GM18868 (cell line): ENCODE data around the gene PPP1R27.

Experiments used
- ATAC-seq: cut with Tn5 transposase; IDR thresholded peaks from one replicate; pipeline ENCODE4 v1.9.1; 2021; ENCODE audit warnings: mild to moderate bottlenecking, moderate library complexity; ENCODE audit not compliant: unreplicated experiment

PPP1R27 gene

GRCh38 chr17:81822996-81823819 is 11.6 kb downstream of the PPP1R27 start:
- no peak for ATAC-seq

DNA sequence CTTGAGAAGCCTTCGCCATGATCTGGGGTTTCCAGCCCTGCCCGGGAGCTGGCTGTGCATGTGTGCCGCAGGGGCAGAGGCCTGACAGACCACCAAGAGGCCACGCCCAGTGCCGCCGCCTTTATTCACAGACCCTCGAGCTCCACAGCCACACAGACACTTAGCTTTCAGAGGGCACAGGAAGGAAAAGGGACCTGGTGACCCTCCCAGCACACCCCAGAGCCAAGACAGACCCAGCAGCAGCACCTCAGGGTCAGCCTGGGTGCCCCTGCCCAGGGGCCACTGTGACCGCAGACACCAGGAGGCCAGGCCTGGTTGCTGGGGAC is 12.6 kb downstream of the PPP1R27 start:
- no peak for ATAC-seq

DNA sequence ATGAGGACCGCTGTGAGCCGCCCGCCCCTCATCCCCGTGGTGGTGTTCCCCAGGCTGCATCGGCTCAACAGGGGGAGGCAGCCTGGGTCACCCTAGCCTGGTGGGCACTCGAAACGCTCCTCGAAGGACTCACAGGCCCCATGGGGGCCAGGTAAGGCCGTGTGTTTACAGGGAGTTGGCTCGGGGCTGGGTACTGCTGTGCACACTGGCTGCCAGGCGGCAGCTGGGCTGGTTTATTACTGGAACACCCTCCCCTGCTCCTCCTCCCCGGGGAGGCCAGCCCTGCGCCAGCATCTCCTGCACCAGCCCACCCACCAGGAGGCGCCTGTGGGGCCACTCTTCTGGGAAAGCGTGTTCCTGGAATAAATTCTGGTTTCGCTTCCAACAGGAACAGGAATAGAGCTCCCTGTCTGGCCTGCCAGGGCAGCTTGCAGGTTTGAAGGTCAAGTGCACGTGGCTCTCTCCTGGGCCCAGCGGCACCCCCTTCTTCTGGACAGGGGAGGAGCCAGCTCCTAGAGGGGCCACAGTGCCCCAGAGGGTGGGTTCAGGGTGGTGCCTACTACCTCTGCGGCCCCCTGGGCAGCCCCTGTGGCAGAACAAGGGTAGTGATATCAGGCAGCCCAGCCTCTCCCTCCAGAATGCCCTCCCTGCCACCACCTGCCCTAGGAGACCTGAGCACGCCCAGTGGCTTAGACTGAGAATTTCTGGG is 13.1 kb downstream of the PPP1R27 start:
- no peak for ATAC-seq

DNA sequence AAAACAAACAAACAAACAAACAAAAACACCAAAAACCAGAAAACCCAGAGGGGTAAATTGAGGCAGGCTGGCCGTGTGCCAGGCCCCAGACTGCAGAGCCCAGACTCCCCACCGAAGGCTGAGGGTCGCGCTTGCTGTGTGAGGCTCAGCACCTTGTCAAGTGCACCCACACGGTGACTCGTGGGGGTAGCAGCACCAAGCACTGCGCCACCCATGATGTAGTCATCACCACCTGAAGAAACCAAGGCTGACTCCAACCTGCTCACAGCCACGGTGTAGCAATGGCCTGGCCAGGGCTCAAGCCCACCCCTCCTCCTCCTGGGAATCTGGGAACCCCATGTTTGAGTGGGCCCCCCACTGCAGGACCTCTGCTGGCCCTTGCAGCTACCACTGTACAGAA is 13.7 kb downstream of the PPP1R27 start:
- no peak for ATAC-seq

GRCh38 chr17:81819708-81820107 is 15.1 kb downstream of the PPP1R27 start:
- ATAC-seq = no peak

DNA sequence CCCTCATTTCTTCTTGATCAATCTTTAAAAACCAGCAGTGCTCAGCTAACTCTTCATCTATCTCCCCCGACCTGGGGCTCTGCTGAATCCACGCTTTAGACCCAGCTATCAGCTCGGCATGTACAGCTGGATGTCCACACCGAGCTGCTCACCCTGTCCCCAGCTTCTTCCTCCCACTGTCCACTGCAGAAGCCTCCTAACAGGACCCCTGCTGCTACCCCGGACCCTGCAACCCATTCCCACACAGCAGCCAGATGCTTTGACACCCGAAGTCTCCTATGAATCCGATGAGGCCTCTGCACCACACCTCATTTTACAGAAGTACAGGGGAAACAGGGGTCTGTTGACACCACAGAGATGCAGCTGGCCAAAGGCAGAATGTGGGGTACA is 17.1 kb downstream of the PPP1R27 start:
- ATAC-seq = no peak

DNA sequence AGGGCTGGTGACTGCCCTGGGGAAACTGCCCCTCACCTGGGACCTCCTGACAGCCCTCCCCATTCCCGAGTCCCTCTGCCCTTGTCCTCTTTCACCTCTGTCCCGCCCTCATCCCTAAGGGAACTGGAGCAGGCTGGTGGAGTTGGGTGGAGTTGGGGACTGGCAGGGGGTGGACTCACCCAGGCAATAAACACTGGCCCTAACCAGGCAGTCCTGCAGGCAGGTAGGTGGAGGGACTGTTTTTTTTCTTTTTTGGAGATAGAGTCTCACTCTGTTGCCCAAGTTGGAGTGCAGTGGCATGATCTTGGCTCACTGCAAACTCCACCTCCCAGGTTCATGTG is 19.2 kb downstream of the PPP1R27 start:
- no peak for ATAC-seq

DNA sequence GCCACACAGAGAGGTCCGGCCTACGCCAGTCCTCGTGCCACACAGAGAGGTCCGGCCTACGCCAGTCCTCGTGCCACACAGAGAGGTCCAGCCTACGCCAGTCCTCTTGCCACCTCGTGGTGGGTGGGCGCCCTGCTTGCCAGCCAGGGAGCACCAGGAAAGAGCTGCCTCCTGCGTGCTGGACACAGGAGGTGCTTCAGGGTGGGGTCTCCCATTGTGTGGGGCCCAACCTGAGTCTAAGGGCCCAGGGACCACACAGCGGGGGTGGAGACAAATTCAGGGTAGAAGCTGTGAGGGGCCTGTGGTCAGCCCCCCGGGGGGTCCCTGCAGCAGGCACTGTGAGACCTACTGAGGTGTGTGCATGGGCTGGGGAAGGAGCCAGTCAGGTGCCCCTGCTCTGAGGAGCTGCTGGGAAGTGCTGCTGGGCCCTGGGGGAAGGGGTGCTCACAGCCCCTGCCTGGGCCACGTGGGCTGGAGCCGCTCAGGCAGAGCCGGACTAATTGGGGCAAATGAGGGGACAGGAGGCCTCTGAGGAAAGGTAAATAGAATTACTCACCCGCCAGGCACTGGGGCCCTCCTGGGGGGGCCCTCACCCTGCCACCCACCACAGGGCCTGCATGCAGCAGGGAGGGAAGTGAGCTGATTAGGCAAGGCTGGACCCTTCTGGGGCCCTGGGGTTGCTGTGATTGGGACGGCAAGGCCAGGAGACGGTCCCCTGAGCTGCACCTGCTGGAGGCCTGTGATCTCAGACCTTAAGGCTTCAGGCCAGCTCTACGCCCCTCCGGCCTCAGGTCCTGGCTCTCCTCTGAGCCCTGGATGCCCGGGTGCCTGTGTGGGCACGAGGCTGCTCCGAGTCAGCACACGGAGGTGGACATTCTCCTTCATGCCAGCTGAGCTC is 19.9 kb downstream of the PPP1R27 start:
- no peak for ATAC-seq

- ATAC-seq = no peak
These were observed 20.8 kb downstream of the PPP1R27 start for GRCh38 chr17:81813861-81814683.

DNA sequence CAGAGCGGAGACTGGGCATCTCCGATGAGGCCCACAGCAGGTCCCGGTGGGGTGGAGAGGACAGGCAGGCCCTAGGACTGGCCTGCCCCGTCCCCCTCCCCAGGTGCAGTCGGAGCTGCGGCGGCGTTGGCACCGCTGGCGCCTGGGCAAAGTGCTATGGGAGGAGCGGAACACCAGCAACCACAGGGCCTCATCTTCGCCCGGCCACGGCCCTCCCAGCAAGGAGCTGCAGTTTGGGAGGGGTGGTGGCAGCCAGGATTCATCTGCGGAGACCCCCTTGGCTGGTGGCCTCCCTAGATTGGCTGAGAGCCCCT is 21.5 kb downstream of the PPP1R27 start:
- ATAC-seq = no peak

- ATAC-seq = no peak
These were observed 22.1 kb downstream of the PPP1R27 start for GRCh38 chr17:81812571-81813370.

- ATAC-seq = no peak
These were observed 22.9 kb downstream of the PPP1R27 start for GRCh38 chr17:81811705-81812570.

- no peak for ATAC-seq
These were observed 23.8 kb downstream of the PPP1R27 start for GRCh38 chr17:81810892-81811704.

DNA sequence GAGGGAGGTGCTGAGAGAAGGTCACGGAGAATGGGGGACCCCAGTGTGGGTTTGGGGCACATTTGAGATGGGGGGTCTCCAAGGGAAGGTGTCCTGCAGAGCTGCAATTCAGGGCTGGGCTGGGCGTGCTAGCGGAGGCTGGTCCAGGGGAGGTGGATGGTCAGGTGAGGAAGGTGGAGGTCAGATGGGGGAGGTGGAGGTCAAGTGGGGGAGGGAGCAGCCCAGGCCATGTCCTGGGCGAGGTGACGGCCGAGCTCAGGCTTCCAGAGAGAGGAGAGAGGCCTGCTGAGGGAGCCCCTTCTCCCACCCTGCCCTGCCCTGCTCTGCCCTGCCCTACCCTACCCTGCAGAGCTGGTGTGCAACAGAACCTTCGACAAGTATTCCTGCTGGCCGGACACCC is 24.4 kb downstream of the PPP1R27 start:
- ATAC-seq = no peak

- ATAC-seq = no peak
These were observed 25.3 kb downstream of the PPP1R27 start for GRCh38 chr17:81809556-81809998.

DNA sequence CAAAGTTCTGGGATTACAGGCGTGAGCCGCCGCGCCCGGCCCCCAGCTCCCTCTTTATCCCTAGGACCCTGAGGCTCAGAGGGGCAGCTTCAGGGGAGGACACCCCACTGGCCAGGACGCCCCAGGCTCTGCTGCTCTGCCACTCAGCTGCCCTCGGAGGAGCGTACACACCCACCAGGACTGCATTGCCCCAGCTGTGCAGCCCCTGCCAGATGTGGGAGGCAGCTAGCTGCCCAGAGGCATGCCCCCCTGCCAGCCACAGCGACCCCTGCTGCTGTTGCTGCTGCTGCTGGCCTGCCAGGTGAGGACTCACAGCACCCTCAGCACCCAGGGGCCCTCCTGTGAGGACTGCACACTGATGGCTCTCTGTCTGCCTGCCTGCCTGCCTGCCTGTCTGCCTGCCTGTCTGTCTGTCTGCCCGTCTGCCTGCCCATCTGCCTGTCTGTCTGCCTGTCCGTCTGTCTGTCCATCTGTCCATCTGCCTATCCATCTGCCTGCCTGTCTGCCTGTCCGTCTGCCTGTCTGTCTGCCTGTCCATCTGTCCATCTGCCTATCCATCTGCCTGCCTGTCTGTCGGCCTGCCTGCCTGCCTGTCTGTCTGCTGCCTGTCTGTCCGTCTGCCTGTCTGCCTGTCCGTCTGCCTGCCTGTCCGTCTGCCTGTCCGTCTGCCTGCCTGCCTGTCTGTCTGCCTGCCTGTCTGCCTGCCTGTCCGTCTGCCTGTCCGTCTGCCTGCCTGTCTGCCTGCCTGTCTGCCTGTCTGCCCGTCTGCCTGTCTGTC is 25.9 kb downstream of the PPP1R27 start:
- no peak for ATAC-seq

GRCh38 chr17:81807839-81808238 is 27.0 kb downstream of the PPP1R27 start:
- ATAC-seq = no peak
